AG04450 (cell line): ENCODE results near the gene STAM. TPM values are rescaled to one million over a fixed set of nuclear protein-coding genes. Genes with fewer than 3 reads are reported as not detected.

Experiments
- CTCF ChIA-PET: fragments of 300-600, 350-600 bp; formaldehyde crosslinking; extraction: SDS; loops from one replicate; lab custom pipeline; 2022; ENCODE audit warnings: antibody characterized with exemption, inconsistent platforms; lab: Charles Lee
- POLR2A ChIA-PET: fragments of 350-600 bp; formaldehyde crosslinking; extraction: SDS; loops from one replicate; lab custom pipeline; 2021; ENCODE audit warnings: antibody characterized with exemption, inconsistent platforms; lab: Yijun Ruan, JAX
- DNase-seq: peaks from one replicate; pipeline ENCODE4 v3.0.0-alpha.2; 2011; ENCODE audit warnings: low read depth, low spot score
- H3K27ac ChIP-seq: one replicate; pipeline ENCODE4 v1.5.1; 2012; ENCODE audit warnings: low read depth, low read length, control low read depth
- H3K27me3 ChIP-seq: one replicate; pipeline ENCODE4 v1.6.0; 2012; ENCODE audit warnings: low read length; ENCODE audit not compliant: control insufficient read depth, insufficient read depth
- H3K4me3 ChIP-seq: 2 replicates; pipeline ENCODE4 v1.5.1; 2011; ENCODE audit warnings: mild to moderate bottlenecking, low read depth, low read length, control low read depth
- H3K9me3 ChIP-seq: 2 replicates; pipeline ENCODE4 v1.5.1; 2012; ENCODE audit warnings: low read length; ENCODE audit not compliant: control insufficient read depth, insufficient read depth
- polyA plus RNA-seq: library from polyadenylated mRNA; depleted of rRNA; stranded (reverse); fragments of >200 nt; gene quantifications from 2 replicates; pipeline ENCODE4 v1.2.3, GENCODE V29; 2011
- TF ChIP-seq, protein P1 (sequence below): IDR thresholded peaks from 2 replicates; pipeline ENCODE4 v1.5.1; 2011; ENCODE audit warnings: low read depth, low read length, control low read depth, inconsistent platforms

The STAM gene
- polyA plus RNA-seq, 1 experiment = 43.6 TPM

DNA sequence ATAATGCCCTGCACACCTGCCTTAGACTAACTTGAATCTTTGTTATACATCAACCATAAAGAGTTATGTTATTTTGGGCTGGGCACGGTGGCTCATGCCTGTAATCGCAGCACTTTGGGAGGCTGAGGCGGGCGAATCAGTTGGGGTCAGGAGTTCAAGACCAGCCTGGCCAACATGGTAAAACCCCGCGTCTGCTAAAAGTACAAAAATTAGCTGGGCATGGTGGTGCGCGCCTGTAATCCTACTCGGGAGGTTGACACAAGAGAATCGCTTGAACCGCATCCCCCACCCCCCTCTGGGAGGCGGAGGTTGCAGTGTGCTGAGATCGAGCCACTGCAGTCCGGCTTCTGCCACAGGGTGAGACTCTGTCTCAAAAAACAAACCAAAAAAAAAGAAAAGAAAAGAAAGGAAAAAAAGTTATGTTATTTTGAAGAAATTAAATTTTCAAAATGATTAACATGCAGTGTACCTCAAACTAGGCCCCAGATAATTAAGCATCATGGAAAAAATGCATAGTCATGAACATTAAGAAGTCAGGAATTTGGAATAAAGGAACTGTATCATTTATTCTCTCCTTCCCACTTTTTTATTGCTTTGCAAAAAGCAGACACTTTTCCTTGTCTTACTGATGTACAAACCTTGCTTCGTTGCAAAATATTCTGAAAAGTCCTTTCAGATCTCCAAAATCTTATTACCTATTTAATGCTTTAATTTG is 43.3 kb downstream of the STAM start:
- no peak overlapping the region for H3K27ac ChIP-seq
- ChIA-PET POLR2A (no interaction called here), CTCF (no interaction called here)
- no peaks in the 10 kb centered on the region for H3K9me3 ChIP-seq
- no peak for DNase-seq
- TF ChIP-seq, protein P1, sequence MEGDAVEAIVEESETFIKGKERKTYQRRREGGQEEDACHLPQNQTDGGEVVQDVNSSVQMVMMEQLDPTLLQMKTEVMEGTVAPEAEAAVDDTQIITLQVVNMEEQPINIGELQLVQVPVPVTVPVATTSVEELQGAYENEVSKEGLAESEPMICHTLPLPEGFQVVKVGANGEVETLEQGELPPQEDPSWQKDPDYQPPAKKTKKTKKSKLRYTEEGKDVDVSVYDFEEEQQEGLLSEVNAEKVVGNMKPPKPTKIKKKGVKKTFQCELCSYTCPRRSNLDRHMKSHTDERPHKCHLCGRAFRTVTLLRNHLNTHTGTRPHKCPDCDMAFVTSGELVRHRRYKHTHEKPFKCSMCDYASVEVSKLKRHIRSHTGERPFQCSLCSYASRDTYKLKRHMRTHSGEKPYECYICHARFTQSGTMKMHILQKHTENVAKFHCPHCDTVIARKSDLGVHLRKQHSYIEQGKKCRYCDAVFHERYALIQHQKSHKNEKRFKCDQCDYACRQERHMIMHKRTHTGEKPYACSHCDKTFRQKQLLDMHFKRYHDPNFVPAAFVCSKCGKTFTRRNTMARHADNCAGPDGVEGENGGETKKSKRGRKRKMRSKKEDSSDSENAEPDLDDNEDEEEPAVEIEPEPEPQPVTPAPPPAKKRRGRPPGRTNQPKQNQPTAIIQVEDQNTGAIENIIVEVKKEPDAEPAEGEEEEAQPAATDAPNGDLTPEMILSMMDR = no peak
- no peak overlapping the region for H3K4me3 ChIP-seq
- H3K27me3 ChIP-seq = no peaks in the 10 kb centered on the region

DNA sequence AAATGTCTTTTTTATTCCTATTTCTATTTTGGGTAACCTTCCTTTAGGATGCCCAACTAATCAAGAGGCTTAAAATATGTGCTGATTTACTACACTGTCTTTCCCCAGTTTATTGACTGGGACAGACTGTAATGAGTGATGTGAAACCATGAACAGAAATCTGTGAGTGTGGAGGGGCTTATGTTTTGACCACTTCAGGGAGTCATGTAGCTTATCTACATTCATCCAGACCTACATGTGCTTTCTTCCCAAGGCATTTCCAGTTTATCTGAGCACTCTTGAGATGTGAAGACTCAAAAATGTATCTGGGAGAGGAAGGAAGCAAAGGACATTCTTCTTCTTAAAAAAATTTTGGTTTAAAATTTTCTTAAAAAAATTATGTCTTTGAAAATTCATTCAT is 45.2 kb downstream of the STAM start:
- TF ChIP-seq, protein P1 = no peak
- ChIA-PET POLR2A (no interaction called here), CTCF (interaction anchor here (0.8 to 1.5 kb wide), 2 partner anchors 48 to 53 kb away, joined by 3 to 4 read pairs; no protein-coding TSS in a partner anchor)
- Histone ChIP-seq H3K27me3 (no peaks in the 10 kb centered on the region), H3K9me3 (no peaks in the 10 kb centered on the region), H3K4me3 (no peak overlapping the region), H3K27ac (no peak overlapping the region)
- DNase-seq = no peak

DNA sequence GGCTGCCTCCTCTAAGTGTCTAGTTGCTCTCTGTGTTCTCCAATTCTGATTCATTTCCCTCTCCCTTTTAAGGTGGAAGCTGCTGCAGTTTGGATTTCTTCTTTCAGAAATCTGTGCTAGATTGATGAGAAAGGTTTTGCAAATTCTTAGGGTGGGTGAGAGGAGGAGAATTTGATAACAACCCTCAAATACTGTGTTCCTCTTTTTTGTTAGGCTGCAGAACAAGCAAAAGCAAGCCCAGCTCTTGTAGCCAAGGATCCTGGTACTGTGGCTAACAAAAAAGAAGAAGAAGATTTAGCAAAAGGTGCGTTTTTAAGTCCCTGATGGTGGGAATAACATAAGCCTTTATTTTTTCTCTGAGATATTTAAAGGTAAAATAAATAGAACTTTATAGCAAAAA is 49.1 kb downstream of the STAM start:
- DNase-seq = no peak
- TF ChIP-seq, protein P1 = no peak
- Histone ChIP-seq H3K4me3 (no peak overlapping the region), H3K27me3 (no peaks in the 10 kb centered on the region), H3K27ac (no peak overlapping the region), H3K9me3 (no peaks in the 10 kb centered on the region)
- ChIA-PET CTCF (interaction anchor here (0.6 kb wide), 1 partner anchor 22 kb away, joined by 3 read pairs; no protein-coding TSS in a partner anchor), POLR2A (no interaction called here)

DNA sequence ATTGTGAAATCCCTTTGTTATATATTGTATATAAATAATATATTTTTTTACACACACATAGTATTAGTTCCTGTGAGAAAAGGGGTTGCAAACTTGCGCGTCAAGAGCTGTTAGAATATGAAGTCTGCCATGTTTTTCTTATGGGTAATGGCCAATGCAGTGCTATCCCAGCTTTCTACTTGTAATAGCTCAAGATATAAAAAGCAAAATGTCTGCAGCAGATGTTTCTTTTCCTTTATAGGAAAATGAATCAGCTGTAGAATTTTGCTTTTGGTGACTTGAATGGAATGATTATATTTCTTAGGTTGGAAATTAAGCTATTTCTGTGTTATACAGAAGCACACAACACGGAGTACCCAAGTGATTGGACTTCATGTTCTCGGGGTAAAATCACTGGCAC is 54.7 kb downstream of the STAM start:
- Histone ChIP-seq H3K27ac (no peak overlapping the region), H3K9me3 (no peaks in the 10 kb centered on the region), H3K27me3 (no peaks in the 10 kb centered on the region), H3K4me3 (no peak overlapping the region)
- DNase-seq = no peak
- ChIA-PET CTCF (interaction anchor here (0.6 to 1.3 kb wide), 3 partner anchors 38 to 267 kb away, joined by 4 to 5 read pairs (median 4); no protein-coding TSS in a partner anchor), POLR2A (interaction anchor here (1.0 kb wide), 1 partner anchor 82 kb away, joined by 3 read pairs; no protein-coding TSS in a partner anchor)
- TF ChIP-seq, protein P1 = no peak

DNA sequence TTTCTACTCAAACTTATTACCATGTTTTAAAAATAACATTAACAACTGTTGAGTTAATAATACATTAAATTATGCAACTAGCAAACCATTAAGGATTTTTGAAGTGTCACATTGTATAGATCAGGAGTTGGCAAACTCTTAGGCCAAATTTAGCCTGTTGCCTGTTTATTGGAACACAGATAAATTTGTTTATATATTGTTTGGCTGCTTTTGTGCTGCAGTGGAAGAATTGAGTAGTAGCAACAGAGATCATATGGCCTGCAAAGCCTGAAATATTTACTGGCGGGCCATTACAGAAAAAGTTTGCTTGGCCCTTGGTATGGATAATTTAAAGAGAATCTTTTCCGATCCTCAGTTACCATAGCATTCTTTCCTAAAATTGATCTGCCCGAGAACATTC is 57.4 kb downstream of the STAM start:
- no peak for DNase-seq
- H3K4me3 ChIP-seq = no peak overlapping the region
- TF ChIP-seq, protein P1 = no peak
- H3K9me3 ChIP-seq = no peaks in the 10 kb centered on the region
- ChIA-PET CTCF (no interaction called here), POLR2A (no interaction called here)
- H3K27ac ChIP-seq = no peak overlapping the region
- H3K27me3 ChIP-seq = no peaks in the 10 kb centered on the region
